Neural cell (in vitro differentiated cells): Measurements from ENCODE around the gene ACVRL1. TPM values are rescaled to one million over a fixed set of nuclear protein-coding genes. Genes with fewer than 3 reads are reported as not detected.

Source experiments
- H2AFZ ChIP-seq: fragments of 200-600, 300-800 bp; sonication (generic), shearing (Covaris generic); 2 replicates; pipeline ENCODE4 v1.6.0; 2014; ENCODE audit warnings: low read depth, mild to moderate bottlenecking, antibody characterized with exemption, low read length, moderate library complexity
- H3F3A ChIP-seq: fragments of 200-600 bp; shearing (Covaris generic); 2 replicates; pipeline ENCODE4 v1.6.1; 2016; ENCODE audit warnings: mild to moderate bottlenecking, moderate library complexity, mixed read lengths, antibody characterized with exemption, low read length; ENCODE audit not compliant: insufficient read depth, poor library complexity, severe bottlenecking
- H3K27ac ChIP-seq: fragments of 200-600, 300-800 bp; sonication (generic), shearing (Covaris generic); 2 replicates; pipeline ENCODE4 v1.5.1; 2014; ENCODE audit warnings: mild to moderate bottlenecking, low read length, moderate library complexity
- H3K27me3 ChIP-seq: fragments of 300-800, 200-600 bp; sonication (generic), shearing (Covaris generic); 2 replicates; pipeline ENCODE4 v1.6.0; 2014; ENCODE audit warnings: mild to moderate bottlenecking, low read depth, low read length, moderate library complexity; ENCODE audit not compliant: insufficient read depth
- H3K36me3 ChIP-seq: fragments of 300-800, 200-600 bp; sonication (generic), shearing (Covaris generic); 2 replicates; pipeline ENCODE4 v1.5.1; 2014; ENCODE audit warnings: mild to moderate bottlenecking, antibody characterized with exemption, low read length, moderate library complexity; ENCODE audit not compliant: insufficient read depth
- H3K4me2 ChIP-seq: fragments of 300-800, 200-600 bp; sonication (generic), shearing (Covaris generic); 2 replicates; pipeline ENCODE4 v1.6.0; 2014; ENCODE audit warnings: mild to moderate bottlenecking, low read length
- H3K4me3 ChIP-seq: fragments of 300-800, 200-600 bp; sonication (generic), shearing (Covaris generic); 2 replicates; pipeline ENCODE4 v1.5.1; 2014; ENCODE audit warnings: mild to moderate bottlenecking, low read length, moderate library complexity
- H3K79me2 ChIP-seq: fragments of 200-600 bp; shearing (Covaris generic); replicated peaks from 2 replicates; pipeline ENCODE4 v1.6.0; 2014; ENCODE audit warnings: mild to moderate bottlenecking, low read length, moderate library complexity; ENCODE audit not compliant: insufficient read depth
- H3K9ac ChIP-seq: fragments of 300-800, 200-600 bp; sonication (generic), shearing (Covaris generic); 2 replicates; pipeline ENCODE4 v1.6.1; 2016; ENCODE audit warnings: mild to moderate bottlenecking, low read length, mixed read lengths
- H3K9me2 ChIP-seq: fragments of 200-600 bp; shearing (Covaris generic); 2 replicates; pipeline ENCODE4 v1.6.1; 2016; ENCODE audit warnings: mild to moderate bottlenecking, low read length, mixed read lengths; ENCODE audit not compliant: insufficient read depth
- H3K9me3 ChIP-seq: fragments of 200-600, 300-800 bp; sonication (generic), shearing (Covaris generic); 2 replicates; pipeline ENCODE4 v1.6.1; 2016; ENCODE audit warnings: mild to moderate bottlenecking, mixed run types, low read length, moderate library complexity, mixed read lengths
- H4K20me1 ChIP-seq: fragments of 200-600 bp; shearing (Covaris generic); 2 replicates; pipeline ENCODE4 v1.6.1; 2016; ENCODE audit warnings: mild to moderate bottlenecking, mixed run types; ENCODE audit not compliant: insufficient read depth
- EP300 ChIP-seq: fragments of 450-650 bp; conservative IDR thresholded peaks from 2 replicates; pipeline ENCODE4 v1.6.1; 2014; ENCODE audit warnings: antibody characterized with exemption, mild to moderate bottlenecking, moderate library complexity; ENCODE audit not compliant: poor library complexity, severe bottlenecking
- EZH2 ChIP-seq: fragments of 200-600, 300-800 bp; shearing (Covaris generic), sonication (generic); IDR thresholded peaks from 2 replicates; pipeline ENCODE4 v1.6.1; 2014; ENCODE audit warnings: antibody characterized with exemption, low read length, borderline replicate concordance, mild to moderate bottlenecking; ENCODE audit not compliant: insufficient read depth, poor library complexity, severe bottlenecking
- MXI1 ChIP-seq: fragments of 450-650 bp; conservative IDR thresholded peaks from 2 replicates; pipeline ENCODE4 v1.6.1; 2014; ENCODE audit warnings: antibody characterized with exemption, mild to moderate bottlenecking; ENCODE audit not compliant: poor library complexity, severe bottlenecking
- POLR2AphosphoS5 ChIP-seq: IDR thresholded peaks from 2 replicates; pipeline ENCODE4 v1.6.1; 2012
- RAD21 ChIP-seq: fragments of 450-650 bp; conservative IDR thresholded peaks from 2 replicates; pipeline ENCODE4 v1.6.1; 2014; ENCODE audit warnings: antibody characterized with exemption, mild to moderate bottlenecking, moderate library complexity
- SMC3 ChIP-seq: fragments of 450-650 bp; conservative IDR thresholded peaks from 2 replicates; pipeline ENCODE4 v1.6.1; 2014; ENCODE audit warnings: antibody characterized with exemption, mild to moderate bottlenecking, moderate library complexity; ENCODE audit not compliant: poor library complexity
- TAF1 ChIP-seq: IDR thresholded peaks from 2 replicates; pipeline ENCODE4 v1.6.1; 2012; ENCODE audit warnings: low read depth
- polyA plus RNA-seq: library from polyadenylated mRNA; depleted of rRNA; stranded (reverse); fragments of >200 nt; gene quantifications from 2 replicates; pipeline ENCODE4 v1.2.3, GENCODE V29; 2014
- TF ChIP-seq, protein P1 (sequence below): fragments of 450-650 bp; IDR thresholded peaks from 2 replicates; pipeline ENCODE4 v1.5.1; 2014; ENCODE audit warnings: antibody characterized with exemption, mild to moderate bottlenecking, moderate library complexity; ENCODE audit not compliant: poor library complexity, severe bottlenecking
- TF ChIP-seq, protein P2 (sequence below): IDR thresholded peaks from 2 replicates; pipeline ENCODE4 v1.6.1; 2012; ENCODE audit warnings: borderline replicate concordance

ACVRL1 gene
- polyA plus RNA-seq, 1 donor from 2014 or later: not detected

DNA sequence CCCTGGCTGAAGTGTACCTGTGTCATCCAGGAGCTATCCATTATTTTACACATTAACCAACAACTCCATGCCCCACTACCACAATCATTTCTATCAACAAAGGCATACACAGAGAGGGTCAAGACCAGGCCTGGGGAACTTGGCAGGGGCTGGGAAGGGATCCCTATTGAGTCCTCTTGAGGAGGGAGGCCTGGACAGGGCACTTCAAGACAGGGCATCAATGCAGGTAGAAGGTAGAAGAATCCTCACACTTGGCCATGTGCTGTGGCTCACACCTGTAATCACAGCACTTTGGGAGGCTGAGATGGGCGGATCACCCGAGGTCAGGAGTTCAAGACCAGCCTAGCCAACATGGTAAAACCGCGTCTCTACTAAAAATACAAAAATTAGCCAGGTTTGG lies 32.8 kb upstream of the ACVRL1 start:
- no peaks in the 10 kb centered on the region for H3K36me3 ChIP-seq
- H3K27ac ChIP-seq: no peak overlapping the region
- no peaks in the 10 kb centered on the region for H3K9me2 ChIP-seq
- H2AFZ ChIP-seq: no peak overlapping the region
- no peaks in the 10 kb centered on the region for H3K9me3 ChIP-seq
- no peaks in the 10 kb centered on the region for H4K20me1 ChIP-seq
- TF ChIP-seq MXI1 (no peak), EZH2 (no peak), POLR2AphosphoS5 (no peak)
- no peaks in the 10 kb centered on the region for H3K79me2 ChIP-seq
- H3F3A ChIP-seq: no peaks in the 10 kb centered on the region
- H3K9ac ChIP-seq: no peak overlapping the region
- H3K4me2 ChIP-seq: no peak overlapping the region
- no peak overlapping the region for H3K4me3 ChIP-seq
- H3K27me3 ChIP-seq: no peaks in the 10 kb centered on the region

DNA sequence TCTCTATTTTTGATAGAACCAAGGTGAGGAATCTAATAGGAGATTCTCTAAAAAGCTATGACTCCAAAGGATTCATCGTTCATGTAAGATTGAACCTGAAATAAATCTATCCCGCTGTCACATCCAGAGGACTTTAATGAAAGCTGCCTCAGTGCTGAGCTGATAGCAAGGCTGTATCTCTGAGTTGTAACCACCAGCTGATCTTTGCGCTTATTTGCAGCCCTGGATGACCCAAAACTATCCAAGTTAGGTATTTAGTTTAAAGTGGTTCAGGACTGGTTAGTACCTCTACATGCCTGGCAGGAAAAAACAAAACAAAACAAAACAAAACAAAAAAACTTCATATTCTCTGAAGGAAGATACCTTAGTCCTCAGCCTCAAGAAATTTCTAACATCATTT lies 28.2 kb upstream of the ACVRL1 start:
- TF ChIP-seq, protein P1, sequence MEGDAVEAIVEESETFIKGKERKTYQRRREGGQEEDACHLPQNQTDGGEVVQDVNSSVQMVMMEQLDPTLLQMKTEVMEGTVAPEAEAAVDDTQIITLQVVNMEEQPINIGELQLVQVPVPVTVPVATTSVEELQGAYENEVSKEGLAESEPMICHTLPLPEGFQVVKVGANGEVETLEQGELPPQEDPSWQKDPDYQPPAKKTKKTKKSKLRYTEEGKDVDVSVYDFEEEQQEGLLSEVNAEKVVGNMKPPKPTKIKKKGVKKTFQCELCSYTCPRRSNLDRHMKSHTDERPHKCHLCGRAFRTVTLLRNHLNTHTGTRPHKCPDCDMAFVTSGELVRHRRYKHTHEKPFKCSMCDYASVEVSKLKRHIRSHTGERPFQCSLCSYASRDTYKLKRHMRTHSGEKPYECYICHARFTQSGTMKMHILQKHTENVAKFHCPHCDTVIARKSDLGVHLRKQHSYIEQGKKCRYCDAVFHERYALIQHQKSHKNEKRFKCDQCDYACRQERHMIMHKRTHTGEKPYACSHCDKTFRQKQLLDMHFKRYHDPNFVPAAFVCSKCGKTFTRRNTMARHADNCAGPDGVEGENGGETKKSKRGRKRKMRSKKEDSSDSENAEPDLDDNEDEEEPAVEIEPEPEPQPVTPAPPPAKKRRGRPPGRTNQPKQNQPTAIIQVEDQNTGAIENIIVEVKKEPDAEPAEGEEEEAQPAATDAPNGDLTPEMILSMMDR: no peak
- TF ChIP-seq MXI1 (no peak), EZH2 (no peak), RAD21 (no peak), TAF1 (no peak), POLR2AphosphoS5 (no peak), EP300 (no peak), SMC3 (no peak)
- TF ChIP-seq, protein P2, sequence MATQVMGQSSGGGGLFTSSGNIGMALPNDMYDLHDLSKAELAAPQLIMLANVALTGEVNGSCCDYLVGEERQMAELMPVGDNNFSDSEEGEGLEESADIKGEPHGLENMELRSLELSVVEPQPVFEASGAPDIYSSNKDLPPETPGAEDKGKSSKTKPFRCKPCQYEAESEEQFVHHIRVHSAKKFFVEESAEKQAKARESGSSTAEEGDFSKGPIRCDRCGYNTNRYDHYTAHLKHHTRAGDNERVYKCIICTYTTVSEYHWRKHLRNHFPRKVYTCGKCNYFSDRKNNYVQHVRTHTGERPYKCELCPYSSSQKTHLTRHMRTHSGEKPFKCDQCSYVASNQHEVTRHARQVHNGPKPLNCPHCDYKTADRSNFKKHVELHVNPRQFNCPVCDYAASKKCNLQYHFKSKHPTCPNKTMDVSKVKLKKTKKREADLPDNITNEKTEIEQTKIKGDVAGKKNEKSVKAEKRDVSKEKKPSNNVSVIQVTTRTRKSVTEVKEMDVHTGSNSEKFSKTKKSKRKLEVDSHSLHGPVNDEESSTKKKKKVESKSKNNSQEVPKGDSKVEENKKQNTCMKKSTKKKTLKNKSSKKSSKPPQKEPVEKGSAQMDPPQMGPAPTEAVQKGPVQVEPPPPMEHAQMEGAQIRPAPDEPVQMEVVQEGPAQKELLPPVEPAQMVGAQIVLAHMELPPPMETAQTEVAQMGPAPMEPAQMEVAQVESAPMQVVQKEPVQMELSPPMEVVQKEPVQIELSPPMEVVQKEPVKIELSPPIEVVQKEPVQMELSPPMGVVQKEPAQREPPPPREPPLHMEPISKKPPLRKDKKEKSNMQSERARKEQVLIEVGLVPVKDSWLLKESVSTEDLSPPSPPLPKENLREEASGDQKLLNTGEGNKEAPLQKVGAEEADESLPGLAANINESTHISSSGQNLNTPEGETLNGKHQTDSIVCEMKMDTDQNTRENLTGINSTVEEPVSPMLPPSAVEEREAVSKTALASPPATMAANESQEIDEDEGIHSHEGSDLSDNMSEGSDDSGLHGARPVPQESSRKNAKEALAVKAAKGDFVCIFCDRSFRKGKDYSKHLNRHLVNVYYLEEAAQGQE: no peak
- no peaks in the 10 kb centered on the region for H3K79me2 ChIP-seq

More for the DNA sequence above, 28.2 kb upstream of the ACVRL1 start:
- Histone ChIP-seq H2AFZ (no peak overlapping the region), H3K9me2 (no peaks in the 10 kb centered on the region), H3K9ac (no peak overlapping the region), H3K9me3 (no peaks in the 10 kb centered on the region), H3K4me3 (no peak overlapping the region), H3K36me3 (no peaks in the 10 kb centered on the region), H3F3A (no peaks in the 10 kb centered on the region), H3K4me2 (no peak overlapping the region), H3K27ac (no peak overlapping the region), H4K20me1 (no peaks in the 10 kb centered on the region), H3K27me3 (no peaks in the 10 kb centered on the region)
